Right lobe of liver (tissue), 6 donors: ENCODE data around the gene SLC66A3. TPM values are rescaled to one million over a fixed set of nuclear protein-coding genes. Genes with fewer than 3 reads are reported as not detected.

ENCODE experiments used
- ATAC-seq, 4 donors: fragments of 200-7000 bp; cut with Tn5 transposase; one replicate each; pipeline ENCODE4 v1.9.1; 2020; ENCODE audit warnings: mild to moderate bottlenecking in 4 of 4, moderate library complexity in 4 of 4
- DNase-seq, 3 donors: peaks; one replicate each; pipeline ENCODE4 v3.0.0-alpha.2; 2020
- H3K27ac ChIP-seq, 3 donors: fragments of 200-600 bp; one replicate each; pipeline ENCODE4 v1.8.0; 2022
- H3K27me3 ChIP-seq, 2 donors: fragments of 200-600 bp; one replicate each; pipeline ENCODE4 v1.8.0; 2022
- H3K36me3 ChIP-seq, 4 donors: fragments of 200-600 bp; sonication (generic) in 1 of 4; one replicate each; pipeline versions ENCODE4 v1.5.1 to v1.8.0; 2017 to 2022; ENCODE audit warnings: control low read depth in 1 of 4
- H3K4me1 ChIP-seq, 4 donors: fragments of 200-600 bp; sonication (generic) in 1 of 4; one replicate each; pipeline versions ENCODE4 v1.5.1 to v1.8.0; 2017 to 2022; ENCODE audit warnings: control low read depth in 1 of 4
- H3K4me3 ChIP-seq, 3 donors: fragments of 200-600 bp; one replicate each; pipeline ENCODE4 v1.8.0; 2022
- H3K9me3 ChIP-seq, 4 donors: fragments of 200-600 bp; sonication (generic) in 1 of 4; one replicate each; pipeline versions ENCODE4 v1.5.1 to v1.8.0; 2017 to 2022; ENCODE audit warnings: control low read depth in 1 of 4
- CTCF ChIP-seq, 4 donors: fragments of 200-600 bp in 3 of 4; fragments of 450-650 bp in 1 of 4; IDR thresholded peaks; one replicate each; pipeline versions ENCODE4 v1.5.1 to v1.8.0; 2016 to 2022; ENCODE audit warnings: antibody characterized with exemption in 4 of 4, mild to moderate bottlenecking in 2 of 4
- POLR2A ChIP-seq: fragments of 450-650 bp; IDR thresholded peaks from one replicate; pipeline ENCODE4 v1.6.1; 2017; ENCODE audit warnings: antibody characterized with exemption, mild to moderate bottlenecking
- WGBS: methylation state at CpG from one replicate; pipeline ENCODE4 v1.1.6; 2018; ENCODE audit warnings: low coverage, low lambda C conversion rate; ENCODE audit not compliant: insufficient coverage; ENCODE audit errors: missing lambda C conversion rate; 5-methylcytosine and 5-hydroxymethylcytosine counted together
- intact Hi-C, 2 donors: fragments of 100-400 bp; cut with DNase I; formaldehyde crosslinking; loops; one replicate each; pipeline versions ENCODE4 v1.11.2 to v1.14.1; 2022
- total RNA-seq, 6 experiments: library from RNA; depleted of rRNA in 2 of 6; stranded (reverse); fragments of >200 nt in 2 of 6; fragmentation: NEBNext Ultra II Directional in 3 of 6; extraction: Animal tissue kit (Norgen Biotek cat#: 25700) in 3 of 6; gene quantifications; one replicate each; pipeline versions ENCODE4 v1.1.0 to v1.2.4, GENCODE V29; 2016 to 2023
- donor health status: DM: no; HTN: yes; CAD: no.
- donor health status: DM: no; HTN: no; CAD: no.
- donor health status: DM: no; HTN: no; CAD: no.
- donor health status: DM: no; HTN: yes; CAD: no.
- donor health status: DM: no; HTN: yes; CAD: no.

The SLC66A3 gene
- total RNA-seq, 6 experiments from 2014 or later: 4.9 to 16.1 (median 8.8) TPM

GRCh38 chr2:11182951-11183350, 27.7 kb downstream of the SLC66A3 start:
- 93% methylated on average over 2 of the region's 2 CpGs for WGBS
- TF ChIP-seq CTCF (IDR thresholded peaks at IDR 0.05) (no peak), POLR2A (no peak)
- H3K27me3 ChIP-seq: no peaks in the 10 kb centered on the region
- H3K4me1 ChIP-seq: no peaks in the 10 kb centered on the region
- peaks cover 0 to 11% (median 9%) of the 10 kb centered on the region in 4 donors for H3K36me3 ChIP-seq
- H3K9me3 ChIP-seq: no peaks in the 10 kb centered on the region
- ATAC-seq (no peak), DNase-seq (no peak)
- no peak overlapping the region for H3K27ac ChIP-seq
- no peak overlapping the region for H3K4me3 ChIP-seq
- intact Hi-C loops: no loop called here

- H3K4me1 ChIP-seq: no peaks in the 10 kb centered on the region
- intact Hi-C loops: no loop called here
- H3K4me3 ChIP-seq: no peak overlapping the region
- H3K9me3 ChIP-seq: no peaks in the 10 kb centered on the region
- WGBS: 94% methylated on average over 6 of the region's 6 CpGs
- TF ChIP-seq CTCF (IDR thresholded peaks at IDR 0.05) (no peak), POLR2A (no peak)
- no peak for DNase-seq
- ATAC-seq: no peak
- no peaks in the 10 kb centered on the region for H3K27me3 ChIP-seq
- no peak overlapping the region for H3K27ac ChIP-seq
- peaks cover 0 to 25% (median 8%) of the 10 kb centered on the region in 4 donors for H3K36me3 ChIP-seq
These were observed 30.9 kb downstream of the SLC66A3 start for GRCh38 chr2:11186145-11186544.

GRCh38 chr2:11187083-11187619, 31.9 kb downstream of the SLC66A3 start:
- no peak for DNase-seq
- no peaks in the 10 kb centered on the region for H3K4me1 ChIP-seq
- H3K4me3 ChIP-seq: no peak overlapping the region
- ATAC-seq: peak in 2 of 4 donors; percentile 31 to 48
- TF ChIP-seq CTCF (IDR thresholded peaks at IDR 0.05) (no peak), POLR2A (no peak)
- no peaks in the 10 kb centered on the region for H3K27me3 ChIP-seq
- 78% methylated on average over 7 of the region's 7 CpGs for WGBS
- peaks cover 0 to 34% (median 11%) of the 10 kb centered on the region in 4 donors for H3K36me3 ChIP-seq
- H3K9me3 ChIP-seq: no peaks in the 10 kb centered on the region
- intact Hi-C loops: no loop called here
- no peak overlapping the region for H3K27ac ChIP-seq

- intact Hi-C loops: no loop called here
- no peaks in the 10 kb centered on the region for H3K4me1 ChIP-seq
- TF ChIP-seq CTCF (IDR thresholded peaks at IDR 0.05) (no peak), POLR2A (no peak)
- H3K27me3 ChIP-seq: no peaks in the 10 kb centered on the region
- no peak overlapping the region for H3K27ac ChIP-seq
- H3K9me3 ChIP-seq: no peaks in the 10 kb centered on the region
- WGBS: 57% methylated on average over 2 of the region's 2 CpGs
- peaks cover 0 to 34% (median 10%) of the 10 kb centered on the region in 4 donors for H3K36me3 ChIP-seq
- no peak overlapping the region for H3K4me3 ChIP-seq
- ATAC-seq (no peak), DNase-seq (no peak)
These were observed 32.5 kb downstream of the SLC66A3 start for GRCh38 chr2:11187731-11188130.

- ATAC-seq: no peak
- H3K27ac ChIP-seq: no peak overlapping the region
- H3K4me3 ChIP-seq: no peak overlapping the region
- DNase-seq: no peak
- WGBS: 77% methylated on average over 3 of the region's 3 CpGs
- no peaks in the 10 kb centered on the region for H3K4me1 ChIP-seq
- no peaks in the 10 kb centered on the region for H3K9me3 ChIP-seq
- no peak for TF ChIP-seq POLR2A
- no peak for TF ChIP-seq CTCF (IDR thresholded peaks at IDR 0.05)
- H3K36me3 ChIP-seq: peaks cover 6 to 76% (median 15%) of the 10 kb centered on the region in 4 donors
- intact Hi-C loops: no loop called here
- no peaks in the 10 kb centered on the region for H3K27me3 ChIP-seq
These were observed 41.0 kb downstream of the SLC66A3 start for GRCh38 chr2:11196246-11196645.
